Measurements from ENCODE around the gene RPS15. TPM values are rescaled to one million over a fixed set of nuclear protein-coding genes. Genes with fewer than 3 reads are reported as not detected.

Gene RPS15
- total and polyA plus RNA-seq, 2 donors from 2014 or later, result 893 to 1,823 TPM

DNA sequence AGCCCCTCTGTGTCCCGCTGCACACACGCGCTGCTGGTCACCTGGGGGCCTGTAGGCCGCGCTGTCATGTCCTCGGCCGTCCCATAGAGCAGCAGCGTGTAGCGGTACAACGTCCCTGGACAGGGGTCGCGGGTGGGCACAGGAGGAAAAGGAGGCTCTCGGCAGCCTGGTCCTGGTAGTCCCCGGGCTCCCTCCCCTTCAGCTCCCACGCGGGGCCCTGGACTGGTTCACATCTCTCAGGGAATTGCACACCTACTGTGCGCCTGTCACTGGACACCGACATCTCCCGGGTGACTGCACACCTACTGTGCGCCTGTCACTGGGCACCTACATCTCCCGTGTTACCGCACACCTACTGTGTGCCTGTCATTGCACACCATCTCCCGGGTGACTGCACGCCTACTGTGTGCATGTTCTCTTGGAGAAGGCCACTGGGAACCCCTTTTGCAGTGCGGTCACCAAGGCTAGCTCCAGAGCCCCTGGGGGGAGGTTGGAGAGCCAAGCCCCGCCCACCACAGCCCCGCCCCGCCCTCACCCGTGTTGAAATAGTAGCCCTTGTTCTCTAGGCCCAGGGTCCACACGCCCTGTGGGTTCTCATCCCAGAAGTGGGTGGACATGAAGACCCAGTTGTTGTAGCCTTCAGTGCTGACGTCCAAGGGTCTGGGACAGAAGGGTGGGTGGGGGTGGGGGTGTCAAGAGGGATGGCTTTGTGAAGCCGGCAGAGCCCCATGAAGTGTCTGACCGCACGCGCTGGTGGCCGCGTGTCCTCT lies 44.4 kb downstream of the RPS15 start:
- TF ChIP-seq, protein P1, sequence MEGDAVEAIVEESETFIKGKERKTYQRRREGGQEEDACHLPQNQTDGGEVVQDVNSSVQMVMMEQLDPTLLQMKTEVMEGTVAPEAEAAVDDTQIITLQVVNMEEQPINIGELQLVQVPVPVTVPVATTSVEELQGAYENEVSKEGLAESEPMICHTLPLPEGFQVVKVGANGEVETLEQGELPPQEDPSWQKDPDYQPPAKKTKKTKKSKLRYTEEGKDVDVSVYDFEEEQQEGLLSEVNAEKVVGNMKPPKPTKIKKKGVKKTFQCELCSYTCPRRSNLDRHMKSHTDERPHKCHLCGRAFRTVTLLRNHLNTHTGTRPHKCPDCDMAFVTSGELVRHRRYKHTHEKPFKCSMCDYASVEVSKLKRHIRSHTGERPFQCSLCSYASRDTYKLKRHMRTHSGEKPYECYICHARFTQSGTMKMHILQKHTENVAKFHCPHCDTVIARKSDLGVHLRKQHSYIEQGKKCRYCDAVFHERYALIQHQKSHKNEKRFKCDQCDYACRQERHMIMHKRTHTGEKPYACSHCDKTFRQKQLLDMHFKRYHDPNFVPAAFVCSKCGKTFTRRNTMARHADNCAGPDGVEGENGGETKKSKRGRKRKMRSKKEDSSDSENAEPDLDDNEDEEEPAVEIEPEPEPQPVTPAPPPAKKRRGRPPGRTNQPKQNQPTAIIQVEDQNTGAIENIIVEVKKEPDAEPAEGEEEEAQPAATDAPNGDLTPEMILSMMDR (IDR thresholded peaks at IDR 0.05; ENCODE audit: borderline replicate concordance, extremely low read depth, insufficient read depth), result no peak
- no peaks in the 10 kb centered on the region for H3K27me3 ChIP-seq (ENCODE audit: control insufficient read depth, insufficient read depth, low read length)
- no peak overlapping the region for H3K9ac ChIP-seq (ENCODE audit: low read length in 3 of 3)
- DNase-seq (peak in 1 of 5 donors; percentile 69), FAIRE-seq (no peak)
- H3K36me3 ChIP-seq (ENCODE audit: control insufficient read depth in 2 of 3, insufficient read depth in 3 of 3, low read length in 3 of 3), result peaks cover 0 to under 1% (median 0%) of the 10 kb centered on the region in 3 donors
- H3K9me3 ChIP-seq (ENCODE audit: control insufficient read depth in 2 of 3, insufficient read depth in 1 of 3, low read length in 3 of 3), result no peaks in the 10 kb centered on the region
- peaks cover 0 to 2% (median 2%) of the 10 kb centered on the region in 3 donors for H3K4me1 ChIP-seq (ENCODE audit: control insufficient read depth in 2 of 3, insufficient read depth in 2 of 3, low read depth in 1 of 3, low read length in 3 of 3)
- H3K27ac ChIP-seq (ENCODE audit: low read depth in 2 of 2, low read length in 2 of 2), result no peak overlapping the region
- intact Hi-C loops (cut with DNase I), result no loop called here
- H3K4me3 ChIP-seq (ENCODE audit: low read length in 3 of 3), result no peak overlapping the region

DNA sequence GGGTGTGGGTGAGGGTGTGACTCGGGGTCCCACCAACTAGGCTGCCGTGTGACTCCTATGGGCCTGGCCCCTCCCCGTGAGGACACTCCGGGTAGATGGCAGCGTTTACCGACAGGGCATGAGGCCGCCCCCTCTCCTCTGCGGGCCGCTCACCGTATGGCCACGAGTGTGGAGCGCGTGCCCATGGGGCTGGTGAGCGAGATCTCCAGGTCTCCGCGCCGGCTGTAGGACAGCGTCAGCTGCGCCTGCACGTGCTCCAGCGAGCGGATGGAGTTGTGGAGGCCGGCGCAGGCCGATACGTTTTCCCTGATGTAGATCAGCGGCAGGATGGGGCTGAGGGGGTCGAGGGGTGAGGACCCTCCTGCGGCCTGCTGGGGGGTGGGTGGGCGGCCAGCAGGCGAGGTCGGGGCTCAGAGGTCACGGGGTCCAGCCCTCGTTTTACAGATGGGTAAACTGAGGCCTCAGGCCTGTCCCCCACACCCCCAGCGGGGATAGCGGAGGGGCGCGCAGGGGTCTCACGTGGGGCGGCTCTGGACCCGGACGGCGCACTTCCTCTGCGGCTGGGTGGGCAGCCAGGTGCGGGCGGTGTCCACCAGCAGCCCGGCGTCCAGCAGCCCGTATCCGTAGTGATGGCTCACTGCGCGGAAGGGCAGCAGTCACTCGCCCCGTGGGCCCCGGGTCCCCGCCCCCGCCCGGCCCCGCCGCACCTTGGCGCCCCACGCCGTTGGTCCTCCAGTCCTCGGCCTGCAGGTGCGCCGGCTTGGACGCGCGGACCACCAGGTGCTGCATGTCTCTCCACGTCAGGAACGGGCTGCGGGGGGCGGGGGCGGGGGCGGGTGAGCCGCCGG lies 45.2 kb downstream of the RPS15 start:
- Histone ChIP-seq H3K4me3 (ENCODE audit: low read length in 3 of 3) (no peak overlapping the region), H3K27me3 (ENCODE audit: control insufficient read depth, insufficient read depth, low read length) (no peaks in the 10 kb centered on the region), H3K9ac (ENCODE audit: low read length in 3 of 3) (no peak overlapping the region), H3K9me3 (ENCODE audit: control insufficient read depth in 2 of 3, insufficient read depth in 1 of 3, low read length in 3 of 3) (no peaks in the 10 kb centered on the region), H3K36me3 (ENCODE audit: control insufficient read depth in 2 of 3, insufficient read depth in 3 of 3, low read length in 3 of 3) (no peaks in the 10 kb centered on the region), H3K27ac (ENCODE audit: low read depth in 2 of 2, low read length in 2 of 2) (no peak overlapping the region), H3K4me1 (ENCODE audit: control insufficient read depth in 2 of 3, insufficient read depth in 2 of 3, low read depth in 1 of 3, low read length in 3 of 3) (peaks cover 0 to 2% (median 2%) of the 10 kb centered on the region in 3 donors)
- DNase-seq (peak in 1 of 5 donors; percentile 59), FAIRE-seq (no peak)
- intact Hi-C loops (cut with DNase I), result no loop called here
- TF ChIP-seq, protein P1 (IDR thresholded peaks at IDR 0.05; ENCODE audit: borderline replicate concordance, extremely low read depth, insufficient read depth), result no peak

DNA sequence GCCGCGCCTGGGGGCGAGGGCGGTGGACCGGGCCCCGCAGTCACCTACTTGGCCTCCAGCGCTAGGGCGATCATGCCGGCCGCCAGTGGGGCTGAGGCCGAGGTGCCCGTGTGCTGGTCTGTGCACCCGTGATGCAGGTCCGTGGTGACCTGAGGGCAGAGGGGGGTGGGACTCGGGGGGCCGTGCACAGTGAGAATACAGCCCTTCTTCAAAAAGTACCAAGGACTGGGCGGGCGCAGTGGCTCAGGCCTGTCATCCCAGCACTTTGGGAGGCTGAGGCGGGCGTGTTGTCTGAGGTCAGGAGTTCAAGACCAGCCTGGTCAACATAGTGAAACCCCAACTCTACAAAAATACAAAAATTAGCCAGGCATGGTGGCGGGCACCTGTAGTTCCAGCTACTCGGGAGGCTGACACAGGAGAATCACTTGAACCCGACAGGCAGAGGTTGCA lies 45.8 kb downstream of the RPS15 start:
- Histone ChIP-seq H3K27ac (ENCODE audit: low read depth in 2 of 2, low read length in 2 of 2) (no peak overlapping the region), H3K36me3 (ENCODE audit: control insufficient read depth in 2 of 3, insufficient read depth in 3 of 3, low read length in 3 of 3) (no peaks in the 10 kb centered on the region), H3K9ac (ENCODE audit: low read length in 3 of 3) (no peak overlapping the region), H3K27me3 (ENCODE audit: control insufficient read depth, insufficient read depth, low read length) (no peaks in the 10 kb centered on the region), H3K4me3 (ENCODE audit: low read length in 3 of 3) (no peak overlapping the region), H3K9me3 (ENCODE audit: control insufficient read depth in 2 of 3, insufficient read depth in 1 of 3, low read length in 3 of 3) (no peaks in the 10 kb centered on the region), H3K4me1 (ENCODE audit: control insufficient read depth in 2 of 3, insufficient read depth in 2 of 3, low read depth in 1 of 3, low read length in 3 of 3) (peaks cover 0 to 2% (median 2%) of the 10 kb centered on the region in 3 donors)
- FAIRE-seq (no peak), DNase-seq (peak in 1 of 5 donors; percentile 66)
- intact Hi-C loops (cut with DNase I), result no loop called here
- TF ChIP-seq, protein P1 (IDR thresholded peaks at IDR 0.05; ENCODE audit: borderline replicate concordance, extremely low read depth, insufficient read depth), result no peak
